ENCODE data around the gene BFAR.
A peak's percentile ranks its signal among the peaks of the same experiment; 100 is the strongest.
"Not testable (repeated sequence)": the region's sequence is repeated elsewhere in the genome, so short reads cannot be mapped to it uniquely, and the experiment has no call there.

Gene BFAR, protein sequence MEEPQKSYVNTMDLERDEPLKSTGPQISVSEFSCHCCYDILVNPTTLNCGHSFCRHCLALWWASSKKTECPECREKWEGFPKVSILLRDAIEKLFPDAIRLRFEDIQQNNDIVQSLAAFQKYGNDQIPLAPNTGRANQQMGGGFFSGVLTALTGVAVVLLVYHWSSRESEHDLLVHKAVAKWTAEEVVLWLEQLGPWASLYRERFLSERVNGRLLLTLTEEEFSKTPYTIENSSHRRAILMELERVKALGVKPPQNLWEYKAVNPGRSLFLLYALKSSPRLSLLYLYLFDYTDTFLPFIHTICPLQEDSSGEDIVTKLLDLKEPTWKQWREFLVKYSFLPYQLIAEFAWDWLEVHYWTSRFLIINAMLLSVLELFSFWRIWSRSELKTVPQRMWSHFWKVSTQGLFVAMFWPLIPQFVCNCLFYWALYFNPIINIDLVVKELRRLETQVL

DNA sequence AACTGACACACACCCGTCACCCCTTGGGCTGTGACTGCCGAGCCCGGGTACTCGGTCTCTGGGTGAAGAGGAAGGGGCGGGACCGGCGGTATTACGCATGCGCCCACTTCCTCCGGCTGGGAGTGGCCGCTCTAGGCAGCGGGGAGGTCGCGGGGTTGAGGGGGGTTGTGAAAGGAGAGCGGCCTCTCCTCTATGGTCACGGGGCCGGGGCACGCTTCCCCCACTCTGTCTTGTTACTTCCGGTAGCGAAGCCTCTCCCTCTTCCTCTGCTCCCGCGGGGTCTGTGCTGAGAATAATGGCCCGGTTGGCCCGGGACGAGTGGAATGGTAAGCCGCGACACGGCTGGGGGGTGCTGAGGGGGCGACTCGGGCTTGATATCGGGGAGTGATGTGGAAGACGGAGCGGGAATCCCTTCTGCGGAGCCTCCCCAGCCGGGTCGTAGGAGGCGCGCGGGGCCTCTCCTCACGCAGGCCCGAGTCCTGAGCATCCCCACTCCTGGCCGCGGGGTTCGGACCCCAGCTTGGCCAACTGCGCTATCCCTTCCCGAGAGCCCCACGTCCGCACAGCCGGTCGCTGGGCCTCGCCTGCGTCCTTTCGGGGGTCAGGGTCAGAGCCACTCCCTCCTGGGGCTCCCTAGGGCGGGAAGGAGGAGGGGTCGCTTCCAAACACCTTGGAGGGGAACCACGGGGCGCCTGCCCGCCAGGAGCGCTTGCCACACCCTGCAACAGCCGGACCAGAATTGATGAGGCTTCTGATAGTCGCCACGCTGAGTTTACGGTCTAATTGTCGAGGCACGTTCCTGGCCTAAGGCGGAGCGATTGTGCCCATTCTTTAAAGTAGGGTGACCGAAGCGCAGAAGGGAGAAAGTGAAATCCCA is at the start of gene BFAR:
Gene BFAR (plus strand): TSS at position 259 of the 877 bp plus-strand sequence. CDS start 11,396 bp downstream, outside the sequence.
- peak; percentile 98 for DNase-seq (ENCODE audit: low spot score)

DNA sequence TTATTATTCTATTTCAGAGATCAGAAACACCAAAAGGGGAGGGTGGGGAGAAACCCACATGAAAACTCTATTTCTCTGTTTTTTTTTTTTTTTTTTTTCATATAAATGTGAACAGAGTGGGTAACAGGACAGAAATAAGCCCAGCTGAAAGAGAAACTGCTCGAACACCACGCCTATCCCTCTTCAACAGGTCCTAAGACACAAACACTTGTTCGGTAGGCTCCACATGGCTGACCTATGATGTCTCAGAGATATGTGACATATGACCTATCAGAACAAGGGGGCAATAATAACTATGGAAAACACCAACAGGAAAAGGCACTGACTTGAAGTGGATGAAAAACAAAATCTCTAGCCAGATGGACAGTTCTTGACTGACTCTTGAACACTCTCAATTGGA is 47.5 kb upstream of the BFAR start:
- DNase-seq (ENCODE audit: low spot score), result no peak

DNA sequence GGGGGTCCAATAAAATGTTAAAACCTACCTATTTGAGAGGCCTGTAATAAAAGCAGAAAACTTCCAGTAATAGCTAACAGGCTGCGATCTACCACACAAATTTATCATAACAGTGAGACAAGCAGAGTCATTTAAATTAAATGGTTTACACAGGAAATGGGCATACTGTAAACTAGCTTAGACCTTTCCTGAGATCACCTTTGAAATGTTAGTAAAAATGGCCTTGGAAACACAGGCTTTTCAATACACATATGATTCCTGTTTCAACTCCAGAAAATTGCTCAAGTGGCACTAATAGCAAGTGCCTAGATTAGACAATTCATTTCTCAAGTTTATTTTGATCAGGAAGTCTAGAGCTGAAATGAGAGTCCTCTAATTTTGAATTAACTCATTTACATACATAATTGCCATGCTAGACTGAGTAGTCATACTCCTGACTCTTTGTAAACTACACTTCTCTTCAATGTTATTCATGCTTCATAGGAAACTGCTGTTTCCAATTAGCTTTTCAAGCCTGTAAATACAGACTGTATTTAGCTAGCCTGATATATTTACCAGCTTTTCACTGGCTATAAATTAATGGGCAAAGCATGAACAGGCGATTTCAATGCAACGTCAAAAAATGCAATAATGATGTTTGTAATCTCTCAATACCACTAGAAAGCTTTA is 46.0 kb upstream of the BFAR start:
- DNase-seq (ENCODE audit: low spot score), result no peak

DNA sequence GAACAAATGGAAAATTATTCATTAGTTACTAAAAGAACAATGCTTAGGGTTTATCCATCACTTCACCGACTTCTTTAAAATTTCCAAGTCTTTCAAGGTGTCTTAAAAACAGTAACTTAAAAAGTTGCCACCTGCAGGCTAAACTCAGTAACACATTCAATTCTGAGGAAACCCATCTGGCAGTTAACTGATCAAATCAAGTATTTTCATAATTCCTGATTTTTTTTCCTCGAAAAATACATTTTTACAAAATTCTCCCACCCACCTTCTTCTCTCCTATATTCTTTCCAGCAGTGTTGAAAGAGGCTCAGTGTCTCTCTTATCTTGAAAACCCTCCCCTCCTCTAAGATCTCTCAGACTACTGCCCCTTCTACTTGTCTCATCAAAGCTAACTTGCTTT is 32.6 kb upstream of the BFAR start:
- peak; percentile 29 for DNase-seq (ENCODE audit: low spot score)

DNA sequence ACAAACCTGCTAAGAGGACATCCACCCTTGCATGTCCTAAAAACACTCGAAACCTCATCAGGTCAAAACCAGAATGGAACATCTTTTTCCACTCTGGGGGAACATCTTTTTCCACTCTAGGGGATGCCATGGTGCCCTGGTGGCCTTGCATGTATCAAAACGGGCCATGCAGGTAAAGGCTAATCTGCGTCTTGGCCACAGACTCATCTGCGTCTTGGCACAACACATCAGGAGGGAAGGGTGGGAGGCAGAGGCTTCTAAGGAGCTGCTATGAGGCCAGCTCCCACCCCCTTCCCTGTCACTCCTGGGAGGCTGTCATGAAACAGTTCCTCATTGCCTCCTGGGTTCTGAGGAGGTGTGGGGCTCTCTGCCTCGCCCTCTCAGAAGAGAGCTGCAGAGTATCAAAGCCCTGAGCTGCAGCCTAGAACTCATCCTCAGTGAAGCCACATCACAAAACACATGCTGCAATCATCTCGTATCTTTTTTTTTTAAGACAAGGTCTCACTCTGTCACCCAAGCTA is 30.2 kb upstream of the BFAR start:
- no peak for DNase-seq (ENCODE audit: low spot score)

DNA sequence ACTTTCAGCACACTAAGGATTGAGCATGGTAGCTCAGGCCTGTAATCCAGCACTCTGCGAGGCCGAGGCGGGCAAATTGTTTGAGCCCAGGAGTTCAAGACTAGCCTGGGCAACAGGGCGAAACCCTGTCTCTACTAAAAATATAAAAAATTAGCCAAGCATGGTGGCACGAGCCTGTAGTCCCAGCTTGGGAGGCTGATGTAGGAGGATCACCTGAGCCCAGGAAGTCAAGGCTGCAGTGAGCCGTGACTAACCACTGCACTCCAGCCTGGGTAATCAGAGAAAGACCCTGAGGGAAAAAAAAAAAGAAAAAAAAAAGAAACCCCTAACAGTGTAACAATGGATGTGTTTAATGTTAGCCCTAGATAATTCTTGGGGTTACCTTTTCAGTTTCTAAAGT is 26.6 kb upstream of the BFAR start:
- no peak for DNase-seq (ENCODE audit: low spot score)

DNA sequence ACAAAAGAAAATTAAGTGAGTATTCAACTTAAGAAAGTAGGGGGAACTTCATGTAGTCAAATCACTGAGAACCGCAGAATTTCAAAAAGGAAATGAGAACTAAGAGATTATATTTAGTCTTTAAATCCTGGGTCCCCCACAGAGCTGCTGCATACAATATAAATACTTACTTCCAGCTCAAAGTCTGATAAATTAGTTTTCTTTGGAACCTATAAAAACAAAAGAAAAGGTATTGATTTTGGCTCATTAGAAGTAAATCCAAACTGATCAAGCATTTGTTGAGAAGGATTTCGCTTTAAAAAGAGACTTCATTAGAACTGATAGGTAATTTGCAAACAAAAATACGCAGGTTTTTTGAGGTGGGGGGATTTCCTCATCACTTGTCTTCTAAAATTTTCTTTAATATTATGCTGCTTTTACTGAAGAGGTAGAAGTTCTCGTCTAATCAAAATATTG is 24.6 kb upstream of the BFAR start:
- DNase-seq (ENCODE audit: low spot score), result no peak

DNA sequence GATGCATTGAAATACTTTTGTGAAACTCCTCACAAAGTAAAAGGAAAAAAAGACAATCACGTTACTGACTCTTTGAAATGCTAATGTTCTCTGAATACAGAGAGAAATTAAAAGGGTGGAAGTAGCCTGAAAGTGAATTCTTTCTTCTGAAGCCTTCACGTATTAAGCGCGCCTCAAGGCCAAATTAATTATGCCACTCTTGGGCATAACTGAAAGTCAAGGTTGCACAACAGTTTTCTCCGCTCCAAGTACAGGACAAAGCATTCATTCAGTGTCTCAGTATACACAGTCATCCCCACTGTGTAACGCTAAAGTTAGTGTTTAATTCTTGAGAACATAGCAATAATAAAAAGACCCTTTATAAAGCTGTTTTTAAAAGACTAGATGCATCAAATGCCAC is 24.1 kb upstream of the BFAR start:
- DNase-seq (ENCODE audit: low spot score), result no peak

DNA sequence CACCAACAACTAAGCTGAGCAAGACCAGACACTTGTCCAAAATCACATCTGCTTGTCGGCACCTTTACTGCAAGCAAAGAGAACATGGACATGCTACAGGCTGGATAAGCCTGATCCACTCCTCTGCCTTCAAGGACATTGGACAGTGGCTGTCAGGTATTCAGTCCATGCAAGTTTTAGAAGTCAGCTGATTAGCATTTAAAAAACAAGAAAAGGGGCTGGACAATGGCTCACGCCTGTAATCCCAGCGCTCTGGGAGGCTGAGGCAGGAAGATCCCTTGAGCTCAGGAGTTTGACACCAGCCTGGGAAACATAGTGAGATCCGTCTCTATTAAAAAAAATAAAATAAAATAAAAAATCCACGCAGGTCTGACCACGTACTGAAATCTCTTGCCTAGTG is 23.0 kb upstream of the BFAR start:
- no peak for DNase-seq (ENCODE audit: low spot score)

DNA sequence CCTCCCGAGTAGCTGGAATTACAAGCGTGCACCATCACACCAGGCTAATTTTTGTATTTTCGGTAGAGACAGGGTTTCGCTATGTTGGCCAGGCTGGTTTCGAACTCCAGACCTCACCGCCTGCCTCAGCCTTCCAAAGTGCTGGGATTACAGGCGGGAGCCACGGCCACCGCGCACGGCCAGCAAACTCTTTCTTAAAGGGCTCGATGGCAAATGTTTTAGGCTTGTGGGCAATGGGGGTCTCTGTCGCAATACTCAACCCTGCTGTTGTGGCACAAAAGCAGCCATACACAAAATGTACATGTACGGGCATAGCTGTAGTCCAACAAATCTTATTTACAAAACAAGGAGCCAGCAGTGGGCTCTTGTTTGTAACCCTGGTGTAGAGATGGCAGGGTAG is 21.1 kb upstream of the BFAR start:
- no peak for DNase-seq (ENCODE audit: low spot score)

DNA sequence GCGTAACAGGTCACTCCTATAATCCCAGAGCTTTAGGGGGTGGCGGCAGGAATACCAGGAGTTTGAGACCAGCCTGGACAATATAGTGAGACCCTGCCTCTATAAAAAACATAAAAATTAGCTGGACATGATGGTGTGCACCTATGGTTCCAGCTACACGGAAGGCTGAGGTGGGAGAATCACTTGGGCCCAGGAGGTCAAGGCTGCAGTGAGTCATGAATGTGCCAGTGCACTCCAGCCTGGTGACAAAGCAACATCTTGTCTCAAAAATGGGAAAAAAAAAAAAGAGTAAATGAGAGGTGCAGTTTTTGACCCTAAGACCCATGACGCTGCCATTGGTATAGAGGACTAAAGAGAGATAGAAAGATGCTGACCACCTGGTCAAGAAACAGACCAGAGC is 18.8 kb upstream of the BFAR start:
- DNase-seq (ENCODE audit: low spot score), result no peak

DNA sequence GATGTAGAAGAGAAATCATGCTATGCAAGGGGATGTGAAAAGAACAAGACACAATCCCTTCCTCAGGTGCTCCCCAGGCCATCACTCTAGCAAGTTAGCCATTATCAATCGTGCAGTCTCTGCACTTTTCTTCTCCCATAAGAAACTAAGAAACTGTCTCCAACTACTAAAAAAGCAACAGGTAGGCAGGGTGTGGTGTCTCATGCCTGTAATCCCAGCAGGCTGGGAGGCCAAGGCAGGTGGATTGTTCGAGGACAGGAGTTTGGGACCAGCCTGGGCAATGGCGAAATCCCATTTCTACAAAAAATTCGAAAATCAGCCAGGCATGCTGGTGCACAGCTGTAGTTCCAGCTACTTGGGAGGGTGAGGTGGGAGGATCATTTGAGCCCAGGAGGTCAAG is 16.5 kb upstream of the BFAR start:
- DNase-seq (ENCODE audit: low spot score), result no peak

DNA sequence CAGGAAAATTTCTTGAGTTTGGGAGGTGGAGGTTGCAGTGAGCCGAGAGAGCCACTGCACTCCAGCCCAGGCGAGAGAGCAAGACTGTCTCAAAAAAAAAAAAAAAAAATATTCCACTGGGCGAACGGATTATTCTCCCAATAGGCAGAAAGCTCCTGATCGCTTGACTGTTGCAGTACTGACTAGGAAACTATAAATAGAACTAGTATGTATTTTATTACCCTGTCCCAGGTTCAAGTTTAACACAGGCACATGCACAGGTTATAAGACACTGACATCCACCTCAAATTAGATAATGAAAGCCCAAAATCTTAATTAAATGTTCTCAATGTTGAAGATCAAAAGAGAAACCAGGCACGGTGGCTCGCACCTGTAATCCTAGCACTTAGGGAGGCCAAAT is 14.2 kb upstream of the BFAR start:
- no peak for DNase-seq (ENCODE audit: low spot score)

DNA sequence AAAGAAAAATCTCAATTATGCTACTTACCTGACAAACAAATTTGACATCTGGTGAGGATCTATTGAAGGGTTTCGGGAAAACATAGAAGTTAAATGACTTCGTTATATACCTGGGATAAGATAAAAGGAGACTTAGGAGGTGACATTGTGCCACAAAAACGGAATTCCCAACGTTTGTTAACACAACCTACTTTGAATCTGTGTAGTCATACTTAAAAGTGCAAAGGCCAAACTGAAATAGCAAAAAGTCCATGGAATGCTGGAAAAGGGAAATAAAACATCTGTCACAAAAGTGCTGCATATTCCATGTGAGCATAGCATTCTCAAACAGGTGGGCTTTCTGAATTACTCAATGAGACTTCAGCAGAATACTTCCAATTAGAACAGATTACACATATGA is 5.7 kb upstream of the BFAR start:
- DNase-seq (ENCODE audit: low spot score), result no peak

DNA sequence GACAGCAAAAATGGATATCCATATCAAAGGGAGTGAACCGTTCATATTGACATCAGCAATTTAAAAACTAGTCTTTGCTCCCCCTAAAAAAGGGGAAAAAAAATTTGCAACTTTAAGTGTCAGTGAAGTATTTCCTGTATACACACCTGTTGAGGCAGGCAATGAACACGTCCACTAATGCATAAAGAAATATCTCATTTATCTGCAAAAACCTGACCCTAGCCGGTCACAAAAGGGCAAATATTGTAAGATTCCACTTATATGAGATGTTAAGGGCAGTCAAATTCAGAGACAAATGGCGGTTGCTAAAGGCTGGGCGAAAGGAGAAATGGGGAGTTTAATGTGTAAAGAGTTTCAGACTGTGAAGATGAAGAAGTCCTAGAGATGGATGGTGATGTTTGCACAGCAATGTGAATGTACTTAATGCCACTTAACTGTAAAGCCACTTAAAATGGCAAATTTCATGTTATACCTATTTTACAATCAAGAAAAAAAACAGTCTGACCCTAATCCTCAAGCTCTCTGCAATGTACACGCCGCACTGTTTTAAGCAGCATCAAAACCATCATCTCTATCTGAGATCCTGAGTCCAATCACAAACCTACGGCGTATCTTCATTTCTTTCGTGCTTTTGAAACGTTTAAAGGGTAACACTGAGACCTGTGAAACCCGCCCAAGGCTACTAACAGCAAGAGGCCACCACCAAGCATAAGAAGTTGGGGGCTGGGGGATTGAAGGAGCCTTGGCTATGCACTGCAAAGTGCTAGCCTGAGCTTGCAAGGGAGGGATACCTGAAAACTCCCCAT is 3.7 kb upstream of the BFAR start:
- DNase-seq (ENCODE audit: low spot score), result peak; percentile 10

DNA sequence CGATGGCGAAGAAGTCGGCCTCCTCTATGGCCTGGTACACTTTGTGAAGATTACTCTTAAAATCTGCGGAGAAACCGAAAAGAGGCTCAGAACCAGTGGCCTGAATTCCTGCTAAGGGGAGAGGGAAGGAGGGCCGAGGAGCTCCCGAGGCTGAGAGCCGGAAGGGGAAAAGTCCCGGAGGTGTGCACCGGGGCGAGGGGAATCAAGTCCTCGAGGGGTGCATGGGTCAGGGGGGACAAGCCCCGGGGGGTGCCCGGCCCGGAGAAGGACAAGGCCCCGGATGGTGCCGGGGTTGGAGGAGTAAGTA is 3.2 kb upstream of the BFAR start:
- DNase-seq (ENCODE audit: low spot score), result peak; percentile 11

DNA sequence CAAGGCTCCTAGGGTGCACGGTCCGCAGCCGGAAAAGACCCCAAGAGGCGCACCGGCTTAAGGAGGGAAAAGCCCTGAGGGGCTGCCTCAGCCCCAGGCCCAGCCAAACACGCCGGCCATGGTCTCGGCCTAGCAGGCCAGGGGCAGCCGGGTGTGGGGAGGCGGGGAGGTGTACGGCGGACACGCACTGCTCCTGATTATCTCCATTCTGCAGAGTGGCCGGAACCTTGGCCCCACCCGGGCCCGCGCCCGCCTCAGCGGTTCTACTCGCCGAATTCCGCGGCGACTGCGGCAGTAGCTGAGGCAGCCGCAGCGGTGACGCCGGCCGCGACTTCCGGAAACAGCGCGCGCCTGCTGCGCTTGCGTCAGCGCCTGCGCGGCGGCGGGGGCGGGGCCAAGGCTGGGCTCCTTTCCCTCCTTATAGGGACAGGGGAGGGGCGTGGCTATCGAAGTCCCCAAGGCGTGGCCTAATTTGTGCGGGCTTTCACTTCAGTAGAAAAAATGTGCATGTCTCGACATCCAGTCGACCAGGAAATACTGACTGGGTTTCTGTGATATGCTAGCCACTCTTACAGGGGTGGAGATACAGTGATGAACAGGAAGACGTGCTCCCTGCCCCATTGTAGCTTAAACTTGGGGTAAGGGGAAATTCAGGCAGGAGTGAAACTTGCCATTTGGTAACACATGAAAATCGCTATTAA is 2.7 kb upstream of the BFAR start, which contains the start of gene PARN:
Gene PARN (minus strand): TSS at position 342 of the 701 bp plus-strand sequence. CDS start 135 bp downstream, at position 207.
- DNase-seq (ENCODE audit: low spot score), result peak; percentile 97

DNA sequence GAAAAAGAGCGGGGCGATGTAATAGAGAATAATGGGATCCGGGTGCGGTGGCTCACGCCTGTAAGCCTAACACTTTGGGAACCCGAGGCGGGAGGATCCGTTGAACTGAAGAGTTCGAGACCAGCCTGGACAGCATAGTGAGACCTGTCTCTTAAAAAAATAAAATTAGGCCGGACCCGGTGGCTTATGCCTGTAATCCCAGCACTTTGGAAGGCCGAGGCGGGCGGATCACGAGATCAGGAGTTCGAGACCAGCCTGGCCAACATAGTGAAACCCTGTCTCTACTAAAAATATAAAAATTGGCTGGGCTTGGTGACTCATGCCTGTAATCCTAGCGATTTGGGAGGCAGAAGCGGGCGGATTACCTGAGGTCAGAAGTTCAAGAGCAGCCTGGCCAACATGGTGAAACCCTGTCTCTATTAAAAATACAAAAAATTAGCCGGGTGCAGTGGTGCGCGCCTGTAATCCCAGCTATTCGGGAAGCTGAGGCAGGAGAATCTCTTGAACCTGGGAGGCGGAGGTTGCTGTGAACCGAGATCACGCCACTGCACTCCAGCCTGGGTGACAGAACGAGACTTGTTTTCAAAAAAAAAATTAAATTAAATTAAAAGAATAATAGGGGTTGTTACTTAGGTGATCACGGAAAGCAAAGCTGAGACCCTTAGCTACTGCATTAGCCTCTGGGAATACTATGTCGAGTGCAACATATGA is 2.0 kb upstream of the BFAR start:
- not testable (repeated sequence) for DNase-seq (ENCODE audit: low spot score)

DNA sequence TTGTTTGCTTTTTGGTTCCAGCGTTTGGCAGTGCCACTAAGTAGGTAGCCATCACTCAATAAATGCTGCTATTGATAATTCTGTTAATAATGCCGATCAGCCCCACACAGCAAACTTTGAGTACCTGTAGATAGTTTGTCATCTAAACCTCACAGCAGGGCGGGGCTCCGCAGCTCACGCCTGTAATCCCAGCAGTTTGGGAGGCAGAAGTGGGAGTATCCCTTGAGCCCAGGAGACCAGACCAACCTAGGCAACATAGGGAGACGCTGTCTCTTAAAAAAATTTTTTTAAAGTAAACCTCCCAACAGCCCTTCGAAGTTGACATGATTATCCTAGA is 1.6 kb downstream of the BFAR start:
- no peak for DNase-seq (ENCODE audit: low spot score)
